Heart right ventricle (tissue), 16 donors: ENCODE data around the gene DENND4B. TPM values are rescaled to one million over a fixed set of nuclear protein-coding genes. Genes with fewer than 3 reads are reported as not detected.
"Not testable (repeated sequence)": the region's sequence is repeated elsewhere in the genome, so short reads cannot be mapped to it uniquely, and the experiment has no call there.

ENCODE experiments used
- ATAC-seq, 8 donors: fragments of 200-7000 bp; cut with Tn5 transposase; one replicate each; pipeline ENCODE4 v1.9.1; 2020; ENCODE audit warnings: mild to moderate bottlenecking in 8 of 8, moderate library complexity in 8 of 8, moderate number of reproducible peaks in 1 of 8
- DNase-seq, 2 donors: peaks; one replicate each; pipeline ENCODE4 v3.0.0-alpha.2; 2020
- H3K27ac ChIP-seq, 10 donors: fragments of 200-600 bp; sonication (generic) in 2 of 10; one replicate each; pipeline versions ENCODE4 v1.5.0 to v1.8.0; 2020 to 2022; ENCODE audit warnings: mild to moderate bottlenecking in 3 of 10
- H3K27me3 ChIP-seq, 7 donors: fragments of 200-600 bp; one replicate each; pipeline ENCODE4 v1.8.0; 2021 to 2022; ENCODE audit warnings: mild to moderate bottlenecking in 2 of 7
- H3K36me3 ChIP-seq, 9 donors: fragments of 200-600 bp; sonication (generic) in 1 of 9; one replicate each; pipeline versions ENCODE4 v1.5.0 to v1.8.0; 2020 to 2022; ENCODE audit warnings: mild to moderate bottlenecking in 2 of 9
- H3K4me1 ChIP-seq, 9 donors: fragments of 200-600 bp; sonication (generic) in 1 of 9; one replicate each; pipeline versions ENCODE4 v1.5.0 to v1.8.0; 2020 to 2022; ENCODE audit warnings: mild to moderate bottlenecking in 4 of 9
- H3K4me3 ChIP-seq, 10 donors: fragments of 200-600 bp; sonication (generic) in 2 of 10; one replicate each; pipeline versions ENCODE4 v1.5.0 to v1.8.0; 2020 to 2022; ENCODE audit warnings: mild to moderate bottlenecking in 7 of 10, moderate library complexity in 2 of 10
- H3K9me3 ChIP-seq, 11 donors: fragments of 200-600 bp in 10 of 11; sonication (generic) in 2 of 11; one replicate each; pipeline versions ENCODE4 v1.5.0 to v1.8.0; 2013 to 2022; ENCODE audit warnings: mild to moderate bottlenecking in 2 of 11, control low read depth in 1 of 11, moderate library complexity in 1 of 11
- WGBS, 2 donors: extraction: QIAGEN DNeasy Blood & Tissue Kit; methylation state at CpG; one replicate each; pipeline ENCODE4 v1.1.7; 2013; ENCODE audit warnings: inconsistent platforms in 1 of 2; 5-methylcytosine and 5-hydroxymethylcytosine counted together
- intact Hi-C, 10 donors: fragments of 100-400 bp; cut with DNase I; formaldehyde crosslinking; loops; one replicate each; pipeline versions ENCODE4 v1.11.1 to v1.14.2; 2022
- polyA plus RNA-seq, 2 donors: library from polyadenylated mRNA; stranded (reverse); fragments of 200-250 nt; gene quantifications; one replicate each; pipeline ENCODE4 v1.2.3, GENCODE V29; 2013
- total RNA-seq, 10 donors: library from RNA; stranded (reverse); fragmentation: NEBNext Ultra II Directional in 3 of 10; extraction: Animal tissue kit (Norgen Biotek cat#: 25700) in 3 of 10; gene quantifications; one replicate each; pipeline versions ENCODE4 v1.2.1 to v1.2.4, GENCODE V29; 2021 to 2023
- TF ChIP-seq, protein P1 (sequence below), 9 donors: fragments of 200-600 bp; sonication (generic) in 2 of 9; IDR thresholded peaks; one replicate each; pipeline versions ENCODE4 v1.5.0 to v1.8.0; 2021 to 2022; ENCODE audit warnings: antibody characterized with exemption in 9 of 9, mild to moderate bottlenecking in 5 of 9, moderate library complexity in 1 of 9
- donor health status: Arrhythmogenic right ventricular cardiomyopathy.
- donor health status: ischemic (EF 13 %, LVEDD 7.1; RV severe dilation, severe dysfunction).
- donor health status: healthy with polysubstance abuse.
- donor health status: DM: no; HTN: yes; CAD: no.
- donor health status: DM: no; HTN: no; CAD: no.
- donor health status: ischemic (EF 25% LVEDD 6.9; RV normal size, moderate dysfunction).
- donor health status: ischemic (EF 25% LVEDD 5.7; RV mildly dilated, moderate dysfunction).
- donor health status: healthy.
- donor health status: DM: yes; HTN: yes; CAD: no.
- donor health status: Ischemic cardiomyopathy.
- donor health status: ischemic (EF 35%, LVEDD 5.7; RV mildly dilated, moderate dysfunction).
- donor health status: nonischemic (EF 11% LVEDD 7.7; RV severe dilation, severe dysfunction).
- donor health status: DM: yes; HTN: yes; CAD: no.
- donor health status: PGD.
- donor health status: ischemic (EF 29% LVEDD 5.4; RV normal size, mild dysfunction).
- donor health status: nonischemic (EF 23%, LVEDD 6.1; RV moderate dilation, normal function).

Gene DENND4B
- total and polyA plus RNA-seq, 12 donors: 23.7 to 68.2 (median 39.0) TPM

DNA sequence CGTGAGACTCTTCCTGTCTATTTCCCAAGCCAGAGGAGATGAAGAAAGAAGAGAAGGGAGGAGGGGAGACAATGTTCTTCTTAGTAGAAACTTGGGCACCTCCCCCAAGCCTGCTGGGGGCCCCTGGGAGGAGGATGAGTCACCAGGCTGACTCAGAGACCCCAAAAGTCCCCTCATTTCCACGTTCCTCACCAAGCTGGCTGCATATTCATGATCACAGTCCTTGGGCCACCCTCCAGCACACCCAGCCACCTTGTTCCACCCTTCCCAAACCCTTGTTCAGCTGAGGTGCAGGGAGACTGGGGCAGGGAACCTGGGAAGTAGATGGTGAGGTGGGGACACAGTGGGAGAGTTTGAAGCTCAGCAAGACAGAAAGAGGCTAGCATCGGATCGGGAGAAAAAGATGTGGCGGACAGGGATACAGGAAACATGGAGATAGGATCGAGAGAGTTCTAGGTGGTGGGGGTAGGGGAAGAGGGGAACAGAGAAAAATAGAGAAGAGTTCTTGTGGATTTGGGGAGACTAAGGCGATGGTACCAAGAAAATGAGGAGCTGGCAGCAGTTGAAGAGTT, 38.9 kb upstream of the DENND4B start:
- Histone ChIP-seq H3K27ac (peak overlapping the region; percentile 38 to 91 (median 88)), H3K27me3 (no peaks in the 10 kb centered on the region), H3K4me1 (peaks cover 8 to 49% (median 24%) of the 10 kb centered on the region in 9 donors), H3K9me3 (no peaks in the 10 kb centered on the region), H3K4me3 (peak overlapping the region; percentile 53 to 74 (median 68)), H3K36me3 (peaks cover 0 to 33% (median 0%) of the 10 kb centered on the region in 9 donors)
- 16 to 17% methylated on average over 7 of the region's 7 CpGs for WGBS, 2 donors
- intact Hi-C loops: loop anchor here in 9 of 10 donors (5.0 to 10.0 kb wide), 6 partner anchors 188 to 478 kb away; partner anchors contain the start of genes NPR1 (in 6 of the 9) and ILF2 (in 3 of the 9)
- no peak for DNase-seq
- TF ChIP-seq, protein P1, sequence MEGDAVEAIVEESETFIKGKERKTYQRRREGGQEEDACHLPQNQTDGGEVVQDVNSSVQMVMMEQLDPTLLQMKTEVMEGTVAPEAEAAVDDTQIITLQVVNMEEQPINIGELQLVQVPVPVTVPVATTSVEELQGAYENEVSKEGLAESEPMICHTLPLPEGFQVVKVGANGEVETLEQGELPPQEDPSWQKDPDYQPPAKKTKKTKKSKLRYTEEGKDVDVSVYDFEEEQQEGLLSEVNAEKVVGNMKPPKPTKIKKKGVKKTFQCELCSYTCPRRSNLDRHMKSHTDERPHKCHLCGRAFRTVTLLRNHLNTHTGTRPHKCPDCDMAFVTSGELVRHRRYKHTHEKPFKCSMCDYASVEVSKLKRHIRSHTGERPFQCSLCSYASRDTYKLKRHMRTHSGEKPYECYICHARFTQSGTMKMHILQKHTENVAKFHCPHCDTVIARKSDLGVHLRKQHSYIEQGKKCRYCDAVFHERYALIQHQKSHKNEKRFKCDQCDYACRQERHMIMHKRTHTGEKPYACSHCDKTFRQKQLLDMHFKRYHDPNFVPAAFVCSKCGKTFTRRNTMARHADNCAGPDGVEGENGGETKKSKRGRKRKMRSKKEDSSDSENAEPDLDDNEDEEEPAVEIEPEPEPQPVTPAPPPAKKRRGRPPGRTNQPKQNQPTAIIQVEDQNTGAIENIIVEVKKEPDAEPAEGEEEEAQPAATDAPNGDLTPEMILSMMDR (IDR thresholded peaks at IDR 0.05): no peak
- peak in 5 of 8 donors; percentile 2 to 55 (median 4) for ATAC-seq

DNA sequence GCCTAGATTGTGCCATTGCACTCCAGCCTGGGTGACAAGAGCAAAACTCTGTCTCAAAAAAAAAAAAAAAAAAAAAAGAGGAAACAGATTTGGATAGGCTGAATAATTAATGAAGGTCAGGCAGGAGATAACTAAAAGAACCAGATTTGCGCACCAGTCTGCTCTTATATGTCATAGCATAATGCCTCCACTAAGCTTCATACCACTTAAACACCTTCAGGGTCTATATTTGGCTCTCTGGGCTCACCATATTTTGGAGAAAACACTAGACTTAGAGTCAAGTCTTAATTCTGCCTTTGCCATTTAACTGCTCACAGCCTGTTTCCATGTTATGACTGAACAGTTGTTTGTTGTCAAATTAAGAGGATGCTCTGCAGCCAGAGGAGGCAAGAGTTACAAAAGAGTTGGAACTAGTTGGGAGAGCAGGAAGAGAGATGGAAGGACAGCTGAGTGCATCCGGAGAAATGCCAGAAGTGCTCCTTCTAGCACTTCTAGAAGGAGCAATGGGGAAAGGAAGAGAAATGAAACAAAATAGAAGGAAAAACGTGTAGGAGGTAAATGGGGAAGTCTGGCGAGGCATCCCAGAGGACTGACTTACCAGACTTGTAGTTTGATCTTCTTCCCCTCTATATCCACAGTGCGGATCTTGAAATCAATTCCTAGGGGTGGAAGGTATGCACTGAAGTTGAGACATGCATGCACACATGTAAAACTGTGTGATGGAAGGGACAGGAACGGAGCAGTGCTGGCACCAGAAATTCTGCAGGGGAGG, 37.8 kb upstream of the DENND4B start:
- DNase-seq: no peak
- no peaks in the 10 kb centered on the region for H3K27me3 ChIP-seq
- TF ChIP-seq, protein P1 (IDR thresholded peaks at IDR 0.05): no peak
- peak overlapping the region in 5 of 10 donors; percentile 53 to 71 (median 64) for H3K4me3 ChIP-seq
- no peaks in the 10 kb centered on the region for H3K9me3 ChIP-seq
- peaks cover 8 to 43% (median 19%) of the 10 kb centered on the region in 9 donors for H3K4me1 ChIP-seq
- H3K36me3 ChIP-seq: peaks cover 0 to 39% (median 0%) of the 10 kb centered on the region in 9 donors
- intact Hi-C loops: loop anchor here in 4 of 10 donors (5.0 to 10.0 kb wide), 4 partner anchors 62 to 310 kb away; partner anchors contain the start of genes ILF2 (in 2 of the 4), NPR1 (in 2 of the 4) and GATAD2B (in 1 of the 4)
- WGBS, 2 donors: 60 to 62% methylated on average over 6 of the region's 6 CpGs
- ATAC-seq: no peak
- H3K27ac ChIP-seq: peak overlapping the region in 7 of 10 donors; percentile 74 to 91 (median 89)

DNA sequence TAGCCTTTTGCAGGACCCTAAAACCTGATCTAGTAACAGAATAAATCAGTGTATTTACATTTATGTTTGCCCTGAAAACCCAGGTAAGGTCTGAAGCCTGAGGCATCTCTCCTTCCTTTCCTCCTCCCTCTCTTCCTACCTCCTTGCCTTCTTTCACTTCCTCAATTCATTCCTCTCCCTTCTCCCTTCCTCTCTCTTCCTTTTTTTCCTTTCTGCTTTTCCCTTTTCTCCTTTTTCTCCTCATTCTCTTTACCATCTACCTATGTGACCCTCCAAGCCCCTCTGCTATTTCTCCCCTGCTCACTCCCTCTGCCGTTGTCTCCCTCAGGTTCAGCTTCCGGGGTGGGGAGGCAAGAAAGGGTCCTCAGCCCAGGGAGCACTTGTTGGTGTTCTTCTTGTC, 35.2 kb upstream of the DENND4B start:
- peaks cover 0 to 45% (median 0%) of the 10 kb centered on the region in 9 donors for H3K36me3 ChIP-seq
- not testable (repeated sequence) for H3K9me3 ChIP-seq, H3K4me3 ChIP-seq, ATAC-seq, H3K27me3 ChIP-seq, DNase-seq
- intact Hi-C loops: loop anchor here in 4 of 10 donors (5.0 to 10.0 kb wide), 4 partner anchors 59 to 307 kb away; partner anchors contain the start of genes ILF2 (in 2 of the 4), NPR1 (in 2 of the 4) and GATAD2B (in 1 of the 4)
- H3K4me1 ChIP-seq: peaks cover 8 to 51% (median 25%) of the 10 kb centered on the region in 9 donors
- H3K27ac ChIP-seq: peak overlapping the region in 4 of 10 donors; percentile 41 to 65 (median 50)
- WGBS, 2 donors: 79 to 86% methylated on average over 2 of the region's 2 CpGs

DNA sequence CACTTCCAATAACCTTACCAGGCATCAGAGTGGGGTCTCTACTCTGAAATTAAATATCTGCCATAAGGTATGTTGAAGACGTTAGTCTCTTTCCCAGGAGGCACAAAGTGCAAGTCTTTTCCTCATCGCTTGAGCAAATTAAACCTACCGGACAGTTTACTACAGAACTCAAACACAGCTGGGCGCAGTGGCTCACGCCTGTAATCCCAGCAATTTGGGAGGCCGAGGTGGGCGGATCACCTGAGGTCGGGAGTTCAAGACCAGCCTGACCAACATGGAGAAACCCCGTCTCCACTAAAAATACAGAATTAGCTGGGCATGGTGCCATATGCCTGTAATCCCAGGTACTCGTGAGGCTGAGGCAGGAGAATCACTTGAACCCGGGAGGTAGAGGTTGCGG, 32.6 kb upstream of the DENND4B start:
- DNase-seq, intact Hi-C loops, H3K9me3 ChIP-seq, H3K4me3 ChIP-seq, ATAC-seq, H3K27me3 ChIP-seq: not testable (repeated sequence)
- Histone ChIP-seq H3K36me3 (peaks cover 0 to 70% (median 17%) of the 10 kb centered on the region in 9 donors), H3K27ac (peak overlapping the region in 2 of 10 donors; percentile 97 to 98), H3K4me1 (peaks cover 7 to 51% (median 19%) of the 10 kb centered on the region in 9 donors)
- WGBS, 2 donors: 92 to 94% methylated on average over 12 of the region's 12 CpGs

DNA sequence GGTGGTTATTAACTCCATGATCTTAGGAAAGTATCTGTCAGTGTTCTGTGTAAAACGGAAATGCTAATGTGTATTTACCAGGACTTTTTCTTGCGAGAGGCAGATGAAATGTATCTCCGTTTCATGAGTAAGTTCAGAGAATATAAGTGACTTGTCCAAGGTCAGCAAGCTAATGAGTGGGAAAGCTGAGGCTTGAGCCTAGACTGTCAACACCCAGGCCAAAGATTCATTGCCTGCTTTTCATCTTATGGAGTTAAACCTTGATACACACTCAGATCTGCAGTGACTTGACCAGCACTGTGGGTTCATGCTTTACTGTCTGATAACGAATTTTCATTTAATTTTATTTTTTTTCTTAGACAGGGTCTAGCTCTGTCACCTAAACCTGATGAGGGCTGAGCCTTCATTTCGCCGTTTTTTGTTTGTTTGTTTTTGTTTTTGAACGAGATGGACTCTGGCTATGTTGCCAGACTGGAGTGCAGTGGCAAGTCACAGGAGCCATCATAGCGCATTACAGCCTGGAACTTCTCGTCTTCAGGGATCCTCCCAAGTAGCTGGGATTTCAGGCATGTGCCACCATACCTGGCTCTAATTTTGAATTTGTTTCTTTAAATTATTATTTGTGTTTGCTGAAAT, 31.9 kb upstream of the DENND4B start:
- DNase-seq: no peak
- WGBS, 2 donors: 73 to 78% methylated on average over 9 of the region's 9 CpGs
- Histone ChIP-seq H3K4me1 (peaks cover 7 to 47% (median 19%) of the 10 kb centered on the region in 9 donors), H3K9me3 (no peaks in the 10 kb centered on the region), H3K27me3 (no peaks in the 10 kb centered on the region), H3K36me3 (peaks cover 0 to 71% (median 24%) of the 10 kb centered on the region in 9 donors), H3K27ac (peak overlapping the region in 9 of 10 donors; percentile 90 to 98 (median 97)), H3K4me3 (peak overlapping the region in 9 of 10 donors; percentile 78 to 99 (median 95))
- intact Hi-C loops: no loop called here
- ATAC-seq: no peak
- TF ChIP-seq, protein P1 (IDR thresholded peaks at IDR 0.05): no peak
